H1 (cell line): ENCODE results near the gene FBN2.

Experiments used
- BACH1 ChIP-seq: IDR thresholded peaks from 2 replicates; pipeline ENCODE4 v1.6.1; 2012; ENCODE audit warnings: low read length, improper control_type of control experiment
- CHD1 ChIP-seq: IDR thresholded peaks from 2 replicates; pipeline ENCODE4 v1.6.1; 2012; ENCODE audit warnings: low read depth, low read length, improper control_type of control experiment
- CREB1 ChIP-seq: IDR thresholded peaks from 2 replicates; pipeline ENCODE4 v1.6.1; 2012; ENCODE audit warnings: inconsistent platforms
- EP300 ChIP-seq, 2 experiments: IDR thresholded peaks; 1 replicate in 1 of 2; 2 replicates in 1 of 2; pipeline ENCODE4 v1.6.1; 2011 to 2012; ENCODE audit warnings: low read depth in 2 of 2, low read length in 2 of 2, mild to moderate bottlenecking in 2 of 2, borderline replicate concordance in 1 of 2, inconsistent platforms in 1 of 2, moderate library complexity in 1 of 2
- EZH2 ChIP-seq: fragments of 200-600 bp; sonication (generic); IDR thresholded peaks from 2 replicates; pipeline ENCODE4 v1.7.1; 2012; ENCODE audit warnings: low read depth, mild to moderate bottlenecking, moderate library complexity, low read length, inconsistent platforms; ENCODE audit not compliant: severe bottlenecking
- PHF8 ChIP-seq: fragments of 200-600 bp; sonication (generic); conservative IDR thresholded peaks from 2 replicates; pipeline ENCODE4 v1.7.1; 2012; ENCODE audit warnings: low read depth, mild to moderate bottlenecking, inconsistent platforms, low read length, moderate library complexity
- POLR2A ChIP-seq, 2 experiments: IDR thresholded peaks; 1 replicate in 1 of 2; 2 replicates in 1 of 2; pipeline ENCODE4 v1.6.1; 2011; ENCODE audit warnings: low read depth in 2 of 2, low read length in 2 of 2, mild to moderate bottlenecking in 2 of 2; ENCODE audit errors: control extremely low read depth in 1 of 2
- POLR2AphosphoS5 ChIP-seq: IDR thresholded peaks from 2 replicates; pipeline ENCODE4 v1.6.1; 2011; ENCODE audit warnings: low read depth, low read length
- POU5F1 ChIP-seq: IDR thresholded peaks from 2 replicates; pipeline ENCODE4 v1.6.1; 2011; ENCODE audit warnings: low read depth, mild to moderate bottlenecking, low read length, moderate library complexity
- TAF1 ChIP-seq: IDR thresholded peaks from 2 replicates; pipeline ENCODE4 v1.6.1; 2011; ENCODE audit warnings: mild to moderate bottlenecking, low read depth, low read length
- TEAD4 ChIP-seq: IDR thresholded peaks from 2 replicates; pipeline ENCODE4 v1.6.1; 2012; ENCODE audit warnings: low read depth, low read length, inconsistent platforms, mixed read lengths
- TF ChIP-seq, protein P1 (sequence below), 3 experiments: IDR thresholded peaks; 1 replicate in 2 of 3; 2 replicates in 1 of 3; pipeline versions ENCODE4 v1.5.1 to v1.6.1; 2011; ENCODE audit warnings: low read length in 3 of 3, mild to moderate bottlenecking in 3 of 3, inconsistent platforms in 2 of 3, low read depth in 1 of 3, moderate library complexity in 1 of 3; ENCODE audit not compliant: insufficient read depth in 1 of 3; ENCODE audit errors: control extremely low read depth in 1 of 3

- TF ChIP-seq TAF1: no peak
- TF ChIP-seq EP300 (IDR thresholded peaks at IDR 0.05; ENCODE audit: borderline replicate concordance in 1 of 2, low read depth in 2 of 2, low read length in 2 of 2): no peak
- TF ChIP-seq, protein P1, sequence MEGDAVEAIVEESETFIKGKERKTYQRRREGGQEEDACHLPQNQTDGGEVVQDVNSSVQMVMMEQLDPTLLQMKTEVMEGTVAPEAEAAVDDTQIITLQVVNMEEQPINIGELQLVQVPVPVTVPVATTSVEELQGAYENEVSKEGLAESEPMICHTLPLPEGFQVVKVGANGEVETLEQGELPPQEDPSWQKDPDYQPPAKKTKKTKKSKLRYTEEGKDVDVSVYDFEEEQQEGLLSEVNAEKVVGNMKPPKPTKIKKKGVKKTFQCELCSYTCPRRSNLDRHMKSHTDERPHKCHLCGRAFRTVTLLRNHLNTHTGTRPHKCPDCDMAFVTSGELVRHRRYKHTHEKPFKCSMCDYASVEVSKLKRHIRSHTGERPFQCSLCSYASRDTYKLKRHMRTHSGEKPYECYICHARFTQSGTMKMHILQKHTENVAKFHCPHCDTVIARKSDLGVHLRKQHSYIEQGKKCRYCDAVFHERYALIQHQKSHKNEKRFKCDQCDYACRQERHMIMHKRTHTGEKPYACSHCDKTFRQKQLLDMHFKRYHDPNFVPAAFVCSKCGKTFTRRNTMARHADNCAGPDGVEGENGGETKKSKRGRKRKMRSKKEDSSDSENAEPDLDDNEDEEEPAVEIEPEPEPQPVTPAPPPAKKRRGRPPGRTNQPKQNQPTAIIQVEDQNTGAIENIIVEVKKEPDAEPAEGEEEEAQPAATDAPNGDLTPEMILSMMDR (IDR thresholded peaks at IDR 0.05; ENCODE audit: control extremely low read depth in 1 of 3, insufficient read depth in 1 of 3, low read depth in 1 of 3, low read length in 3 of 3): no peak
- no peak for TF ChIP-seq TEAD4
- TF ChIP-seq POU5F1: no peak
- no peak for TF ChIP-seq POLR2AphosphoS5
- TF ChIP-seq CHD1: no peak
- no peak for TF ChIP-seq POLR2A (IDR thresholded peaks at IDR 0.05; ENCODE audit: control extremely low read depth in 1 of 2, low read depth in 2 of 2, low read length in 2 of 2)
- TF ChIP-seq CREB1: no peak
- no peak for TF ChIP-seq PHF8
- no peak for TF ChIP-seq EZH2
- no peak for TF ChIP-seq BACH1
Measured at GRCh38 chr5:128513806-128514205, 24.2 kb downstream of the FBN2 start.
